GM21423 (cell line): ENCODE data around the gene MANSC4.

ENCODE experiments used
- ATAC-seq: cut with Tn5 transposase; IDR thresholded peaks from one replicate; pipeline ENCODE4 v1.9.1; 2021; ENCODE audit warnings: mild to moderate bottlenecking, moderate library complexity; ENCODE audit not compliant: unreplicated experiment

Gene MANSC4

DNA sequence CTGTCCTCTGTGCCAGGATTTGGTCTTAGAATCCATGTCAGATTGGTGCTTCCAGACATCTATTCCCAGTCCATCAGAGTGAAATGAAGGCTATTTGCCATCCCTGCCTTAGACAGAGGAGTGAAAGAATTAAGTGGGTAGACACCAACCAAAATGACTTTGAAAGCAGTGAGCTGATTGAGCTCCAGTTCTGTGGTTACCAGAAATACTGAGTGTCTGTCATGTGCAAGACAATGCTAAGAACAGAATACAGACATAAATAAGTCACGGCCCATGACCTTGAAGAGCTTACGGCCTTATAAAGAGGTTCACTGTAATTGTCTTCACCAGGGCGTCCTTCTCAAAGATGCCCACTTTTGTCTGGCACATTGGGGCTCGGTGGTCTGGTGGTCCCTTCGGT is 21.6 kb upstream of the MANSC4 start:
- ATAC-seq: no peak

DNA sequence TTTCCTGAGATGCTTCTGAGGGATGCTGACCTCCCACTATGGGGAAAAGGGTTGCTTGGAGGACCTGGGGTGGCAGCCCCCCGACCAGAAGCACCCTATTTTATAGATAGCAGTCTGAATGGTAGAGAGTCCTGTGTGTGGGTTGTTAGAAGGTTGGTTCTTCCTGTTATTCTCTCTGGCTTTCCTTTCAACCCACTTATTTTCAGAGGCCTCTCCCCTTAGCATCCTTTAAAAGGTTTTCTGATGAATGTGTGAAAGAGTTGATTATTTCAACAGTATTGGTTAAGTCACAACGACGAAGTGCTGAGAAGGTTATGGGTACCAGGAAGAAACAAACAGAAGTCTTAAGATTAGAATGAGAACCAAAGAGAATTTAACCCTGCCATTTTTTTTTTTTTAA is 20.8 kb upstream of the MANSC4 start:
- no peak for ATAC-seq

DNA sequence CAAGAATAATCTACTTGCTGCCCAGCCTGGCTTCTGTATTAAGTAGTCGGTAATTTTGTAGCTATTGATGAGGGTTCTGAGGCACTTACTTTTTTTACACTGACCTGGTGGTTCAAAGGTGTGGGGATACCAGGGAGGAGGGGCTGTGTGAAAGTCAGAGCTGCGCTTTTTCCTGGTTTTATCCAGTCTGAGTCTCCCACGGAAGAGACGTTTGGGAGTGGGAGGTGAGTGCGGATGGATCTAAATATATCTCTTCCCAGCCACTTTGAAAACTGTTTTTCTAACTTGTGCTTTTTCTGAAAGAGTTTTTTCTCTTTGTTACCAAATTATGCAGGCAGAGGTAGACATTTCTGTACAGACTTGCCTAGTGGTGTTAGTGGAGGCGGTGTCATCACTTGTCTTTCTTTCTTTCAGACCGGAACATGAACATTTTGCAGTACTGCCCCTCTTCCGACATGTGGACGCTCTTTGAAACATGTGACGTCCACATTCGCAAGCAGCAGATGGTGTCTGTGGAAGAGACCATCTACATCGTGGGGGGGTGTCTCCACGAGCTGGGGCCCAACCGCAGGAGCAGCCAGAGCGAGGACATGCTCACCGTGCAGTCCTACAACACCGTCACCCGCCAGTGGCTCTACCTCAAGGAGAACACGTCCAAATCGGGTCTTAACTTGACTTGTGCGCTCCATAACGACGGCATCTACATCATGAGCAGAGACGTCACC is 17.4 kb upstream of the MANSC4 start:
- ATAC-seq: no peak

DNA sequence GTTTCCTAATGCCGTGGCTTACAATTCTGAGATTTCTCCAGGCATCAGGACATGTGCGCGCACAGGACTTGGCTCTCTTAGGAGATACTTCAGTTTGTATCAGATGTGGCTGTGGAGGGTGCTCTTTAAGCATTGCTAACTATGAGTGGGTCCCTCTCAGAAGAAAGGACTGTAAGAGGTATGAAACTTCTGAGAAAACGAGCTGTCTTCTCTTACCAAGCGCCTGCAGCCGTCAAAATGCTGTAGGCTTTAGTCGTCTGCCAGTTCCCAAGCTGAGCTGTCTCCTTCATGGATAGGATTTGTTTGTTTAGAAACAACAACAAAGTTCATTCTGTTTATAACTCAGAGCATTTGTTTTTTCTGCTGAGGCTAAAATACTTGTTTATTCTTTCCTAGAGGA is 16.1 kb upstream of the MANSC4 start:
- ATAC-seq: no peak

DNA sequence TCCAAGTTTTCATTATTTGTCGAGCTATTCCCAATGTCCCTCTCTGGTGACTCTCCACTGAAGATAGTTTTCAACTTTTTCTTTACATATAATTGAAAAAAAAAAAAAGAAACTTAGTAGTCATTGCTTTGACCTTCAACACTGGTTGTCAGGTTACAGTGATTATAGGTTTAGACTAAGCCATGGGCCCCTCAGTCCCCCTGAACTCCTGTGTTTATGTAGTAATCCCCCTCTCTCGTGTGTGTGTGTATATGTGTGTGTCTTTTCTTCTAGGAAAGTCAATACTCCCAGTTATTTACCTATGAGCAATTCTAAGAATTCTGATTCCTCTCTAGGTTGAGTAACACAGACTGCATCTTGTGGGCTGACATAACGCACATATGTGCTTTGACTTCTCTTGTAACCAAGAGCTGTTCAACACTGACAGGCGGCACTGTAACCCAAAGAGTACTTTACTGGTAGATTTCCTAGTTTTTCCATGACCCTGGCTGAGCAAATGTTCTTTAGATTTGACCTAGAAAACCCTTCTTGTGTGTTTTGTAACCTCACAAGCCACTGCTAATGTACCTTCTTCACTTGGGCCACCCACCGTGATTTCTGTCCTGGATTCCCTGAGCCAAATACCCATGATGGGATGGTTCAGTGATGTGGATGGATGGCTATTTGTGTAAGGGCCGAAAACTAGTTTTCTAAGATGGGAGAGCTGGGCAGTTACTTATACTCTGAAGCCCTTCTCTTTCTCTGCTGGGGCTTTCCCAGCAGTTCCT is 15.0 kb upstream of the MANSC4 start:
- ATAC-seq: no peak

DNA sequence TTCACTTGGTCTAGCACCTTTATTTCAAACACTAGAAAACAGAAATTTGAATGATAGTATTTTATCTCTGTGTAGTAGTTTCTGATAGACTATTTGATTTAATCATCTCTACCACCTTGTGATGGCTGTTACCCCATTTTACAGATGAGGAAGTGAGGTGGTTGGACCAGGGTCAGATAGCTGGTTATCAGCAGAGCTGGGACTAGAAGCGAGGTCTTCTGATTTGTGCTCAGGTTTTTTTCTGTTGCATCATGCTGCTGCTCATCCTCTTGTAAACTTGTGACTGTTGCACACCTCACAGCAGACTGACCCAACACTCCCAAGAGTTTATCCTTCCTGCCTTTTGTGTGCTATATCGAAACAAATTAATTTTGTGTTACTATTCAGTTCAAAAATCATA is 10.1 kb upstream of the MANSC4 start:
- ATAC-seq: no peak

DNA sequence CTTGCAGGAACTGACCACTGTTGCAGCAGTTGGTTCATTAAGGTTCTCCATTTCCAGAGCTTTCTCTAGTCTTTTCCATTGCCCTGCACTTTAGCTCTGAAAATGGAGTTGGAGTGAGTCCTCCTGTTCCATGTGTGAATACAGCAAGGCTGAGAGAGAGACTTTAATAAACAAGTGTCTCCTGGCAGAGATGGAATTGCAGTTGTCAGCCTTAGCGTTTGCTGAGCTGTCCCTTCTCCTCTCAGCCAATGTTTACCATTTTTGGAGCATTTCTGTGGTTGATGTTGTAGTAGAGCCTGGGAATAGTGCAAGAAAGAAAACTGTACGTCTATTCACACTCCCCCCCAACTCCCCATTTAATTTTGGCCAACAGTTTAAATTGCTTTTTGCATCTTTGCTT is 7.5 kb upstream of the MANSC4 start:
- no peak for ATAC-seq

DNA sequence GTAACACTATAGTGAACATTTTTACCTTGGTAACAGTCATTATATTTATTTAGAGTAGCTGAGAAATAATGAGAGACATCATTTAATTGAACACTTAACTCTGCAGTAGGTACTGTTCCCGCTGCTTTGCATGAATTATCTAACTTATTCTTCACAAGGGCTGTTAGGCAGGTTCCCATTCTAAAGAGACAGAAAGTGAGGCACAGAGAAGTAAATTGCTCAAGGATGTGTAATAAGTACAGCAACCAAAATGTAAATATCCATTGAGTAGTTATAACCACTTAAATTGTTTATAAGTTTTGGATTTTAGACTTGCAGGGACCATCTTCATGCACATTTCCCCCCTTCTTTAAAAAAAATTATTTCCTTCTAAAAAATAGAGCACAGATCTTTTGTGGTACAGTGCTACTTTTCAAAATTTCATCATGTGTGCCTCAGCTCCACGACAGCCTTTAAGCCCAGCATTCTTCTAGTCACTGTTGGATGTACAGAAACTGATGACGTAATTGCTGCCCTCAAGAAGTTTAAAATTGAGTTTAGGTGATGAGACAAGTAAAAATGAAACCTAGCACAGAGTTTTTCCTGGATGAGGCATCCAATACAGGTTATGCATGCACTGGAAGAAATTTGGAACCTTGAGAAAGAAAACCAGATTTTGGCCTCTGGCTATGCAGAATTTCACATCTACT is 6.0 kb upstream of the MANSC4 start:
- no peak for ATAC-seq

DNA sequence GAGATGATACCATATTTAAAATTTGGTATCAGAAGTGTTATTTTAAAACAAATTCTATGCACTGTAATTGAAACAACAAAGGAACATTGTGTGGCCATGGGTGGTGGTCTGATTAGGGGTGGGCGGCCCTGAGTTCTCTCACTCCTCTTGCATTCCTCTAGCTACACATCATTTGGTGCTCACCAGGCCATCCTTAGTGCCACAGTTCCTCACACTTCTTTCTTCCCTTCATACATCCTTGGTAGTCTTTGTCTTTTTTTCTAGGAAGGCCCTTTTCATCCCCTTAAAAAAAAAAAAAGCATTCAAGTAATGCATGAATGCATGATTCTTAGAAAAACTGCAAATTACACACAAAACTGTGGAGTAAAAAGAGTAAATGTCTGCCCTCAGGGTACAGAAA is 2.4 kb upstream of the MANSC4 start:
- no peak for ATAC-seq

DNA sequence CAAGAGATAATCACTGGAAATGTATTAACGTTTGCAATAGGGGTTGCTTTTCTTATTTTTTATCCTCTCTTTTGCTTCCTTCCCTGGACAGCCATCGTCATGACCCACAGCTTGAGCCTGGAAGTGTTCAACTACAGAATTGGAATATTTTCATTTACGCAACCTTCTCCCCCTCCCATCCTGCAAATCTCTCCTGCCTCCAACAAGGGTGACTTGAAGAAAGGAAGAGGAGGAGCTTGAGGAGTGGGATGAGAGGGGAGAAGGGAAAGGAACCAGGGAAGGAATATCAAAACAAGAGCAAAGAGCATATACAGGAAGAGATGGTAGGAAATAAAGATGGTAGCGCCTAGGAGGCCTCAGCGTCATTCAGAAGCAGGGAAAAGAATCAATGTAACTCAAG is 1.6 kb upstream of the MANSC4 start:
- no peak for ATAC-seq

DNA sequence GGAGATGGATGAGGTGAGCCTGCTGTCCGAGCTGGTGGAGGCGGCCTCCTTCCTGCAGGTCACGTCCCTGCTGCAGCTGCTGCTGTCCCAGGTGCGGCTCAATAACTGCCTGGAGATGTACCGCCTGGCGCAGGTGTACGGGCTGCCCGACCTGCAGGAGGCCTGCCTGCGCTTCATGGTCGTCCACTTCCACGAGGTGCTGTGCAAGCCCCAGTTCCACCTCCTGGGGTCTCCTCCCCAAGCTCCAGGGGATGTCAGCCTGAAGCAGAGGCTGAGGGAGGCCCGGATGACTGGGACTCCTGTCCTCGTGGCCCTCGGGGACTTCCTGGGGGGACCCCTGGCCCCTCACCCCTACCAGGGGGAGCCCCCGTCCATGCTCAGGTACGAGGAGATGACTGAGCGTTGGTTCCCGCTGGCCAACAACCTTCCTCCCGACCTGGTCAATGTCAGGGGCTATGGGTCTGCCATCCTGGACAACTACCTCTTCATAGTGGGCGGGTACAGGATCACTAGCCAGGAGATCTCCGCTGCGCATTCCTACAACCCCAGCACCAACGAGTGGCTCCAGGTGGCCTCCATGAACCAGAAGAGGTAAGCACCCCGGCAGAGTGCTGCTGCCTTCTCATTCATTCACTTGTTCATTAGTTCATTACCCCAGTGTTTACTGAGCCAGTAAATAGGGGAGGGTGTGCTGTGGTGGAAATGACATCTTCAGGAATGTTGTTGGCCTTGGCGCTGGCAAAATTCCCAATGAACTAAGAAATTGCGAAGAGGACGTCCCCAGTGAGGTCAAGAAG is 774 bp upstream of the MANSC4 start:
- peak; percentile 33 for ATAC-seq

DNA sequence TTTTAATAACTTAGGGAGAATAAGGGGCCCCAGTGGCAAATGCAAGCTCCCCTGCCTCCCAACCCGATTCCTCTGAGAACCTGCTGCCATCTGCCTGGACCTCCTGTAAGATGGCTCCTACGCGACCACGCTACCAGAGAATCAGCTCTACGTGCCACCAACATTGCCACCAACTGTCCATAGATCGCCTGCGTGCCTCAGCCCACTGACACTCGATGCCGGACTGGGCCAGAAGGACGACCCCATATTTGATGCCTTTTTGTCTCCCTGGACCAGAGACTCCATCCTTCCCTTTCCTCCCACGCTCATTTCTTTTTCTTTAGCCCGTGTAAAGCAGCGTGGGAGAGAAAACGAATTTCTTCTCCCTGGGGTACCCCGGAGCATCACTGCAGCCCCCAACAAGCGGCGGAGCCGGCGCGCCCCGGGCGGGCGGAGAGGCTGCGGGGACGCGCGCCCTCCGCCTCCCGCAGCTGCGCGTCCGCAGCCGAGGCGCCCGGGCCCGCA is 568 bp downstream of the MANSC4 start:
- peak; percentile 17 for ATAC-seq

DNA sequence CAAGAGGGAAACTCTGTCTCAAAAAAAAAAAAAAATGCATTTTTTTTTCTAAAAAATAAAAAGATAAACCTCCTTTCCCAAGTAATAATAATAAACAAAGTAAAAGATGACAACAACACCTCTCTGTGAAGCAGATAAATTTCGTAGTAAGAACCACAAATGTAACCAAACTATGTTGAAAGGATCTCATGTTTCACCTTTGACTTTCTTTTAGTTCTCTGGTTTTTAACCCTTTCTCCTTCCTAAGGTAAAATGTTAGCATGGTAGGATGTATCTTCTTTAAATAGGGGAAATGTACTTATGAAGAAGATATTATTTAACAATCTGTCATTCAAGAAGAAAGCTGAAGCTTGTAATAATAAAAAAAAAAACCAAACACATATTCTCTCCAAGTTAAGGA is 1.8 kb downstream of the MANSC4 start:
- no peak for ATAC-seq

DNA sequence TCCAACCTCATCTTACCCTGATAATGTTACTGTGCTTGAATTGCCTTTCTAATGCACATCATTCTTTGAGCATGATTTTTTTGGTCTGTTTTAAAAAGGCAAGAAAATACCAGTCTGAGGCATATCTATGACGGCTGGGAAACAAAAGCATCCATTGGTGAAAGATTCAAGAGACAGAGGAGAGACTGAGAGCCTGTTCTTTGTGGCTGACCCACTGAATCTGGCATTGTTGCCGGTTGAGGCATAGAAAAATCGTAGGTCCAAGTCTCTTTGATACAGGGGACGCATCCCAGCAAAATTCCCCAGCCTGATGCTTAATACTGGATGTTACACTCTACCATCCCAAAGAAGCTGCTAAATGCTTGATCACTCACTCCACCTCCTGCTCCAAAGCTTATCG is 2.9 kb downstream of the MANSC4 start:
- ATAC-seq: no peak

DNA sequence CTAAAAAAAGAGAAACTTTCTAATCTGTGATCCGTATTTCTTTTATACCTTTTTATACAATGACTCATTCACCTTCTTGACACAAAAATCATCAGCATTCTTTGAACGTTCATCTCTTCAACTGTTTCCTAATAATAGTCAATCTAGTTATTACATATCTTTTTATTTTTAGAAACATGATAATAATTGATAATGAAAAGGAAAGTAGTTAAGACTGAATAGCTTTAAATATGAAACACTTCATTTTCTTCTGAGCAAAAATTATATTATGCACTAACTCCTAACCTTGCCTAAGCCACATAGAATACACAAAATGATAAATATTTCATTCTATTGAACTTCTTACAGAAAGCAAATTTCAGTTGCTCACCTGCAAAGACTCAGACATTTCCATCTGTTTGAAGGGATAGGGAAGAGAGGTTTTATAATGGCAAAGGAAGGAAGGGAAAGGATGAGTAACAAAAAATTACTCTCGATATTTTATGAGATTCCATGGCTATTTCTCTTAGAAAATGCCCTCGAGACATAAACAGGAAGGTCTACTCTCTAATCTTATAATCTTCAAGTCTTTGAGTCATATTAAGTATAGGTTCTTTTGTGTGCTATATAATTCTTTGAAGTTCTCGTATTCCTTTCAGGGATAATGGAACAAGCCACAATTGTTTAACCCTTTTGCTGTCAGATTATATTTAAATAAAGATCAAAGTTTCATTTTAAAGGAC is 7.5 kb downstream of the MANSC4 start:
- no peak for ATAC-seq

DNA sequence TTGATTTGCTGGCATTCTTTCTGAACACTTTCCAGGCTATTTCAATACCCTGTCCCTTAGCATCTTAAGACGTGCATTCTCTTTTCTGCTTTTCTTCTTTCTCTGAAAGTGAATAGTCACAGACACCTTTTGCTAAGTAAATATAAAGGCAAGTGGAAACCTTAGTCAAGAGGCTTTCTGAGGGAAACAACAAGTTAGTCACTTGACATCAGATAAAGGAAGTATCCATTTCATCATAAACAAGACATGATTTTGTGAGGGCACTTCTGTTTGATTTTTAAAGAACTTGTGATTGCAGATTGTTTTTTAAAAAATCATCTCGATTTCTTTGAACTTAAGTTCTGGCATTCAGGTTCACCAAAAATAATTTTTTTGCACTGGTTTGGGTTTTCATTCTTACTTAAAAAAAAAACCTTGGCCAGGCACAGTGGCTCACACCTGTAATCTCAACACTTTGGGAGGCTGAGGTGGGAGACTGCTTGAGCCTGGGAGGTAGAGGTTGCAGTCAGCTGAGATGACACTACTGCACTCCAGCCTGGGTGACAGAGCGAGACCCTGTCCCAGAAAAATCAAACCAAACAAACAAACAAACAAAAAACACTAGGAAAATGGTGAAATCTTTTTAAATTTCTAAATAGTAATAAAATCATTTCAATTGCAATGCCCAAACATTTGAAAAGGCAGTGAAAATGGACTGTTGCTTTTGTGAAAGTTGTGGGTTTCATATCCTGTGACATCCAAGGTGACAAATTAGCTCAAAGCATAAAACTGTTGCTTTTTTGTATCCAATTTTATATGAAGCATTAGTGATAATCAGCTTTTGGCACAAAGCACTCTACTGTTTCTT is 8.3 kb downstream of the MANSC4 start:
- no peak for ATAC-seq

DNA sequence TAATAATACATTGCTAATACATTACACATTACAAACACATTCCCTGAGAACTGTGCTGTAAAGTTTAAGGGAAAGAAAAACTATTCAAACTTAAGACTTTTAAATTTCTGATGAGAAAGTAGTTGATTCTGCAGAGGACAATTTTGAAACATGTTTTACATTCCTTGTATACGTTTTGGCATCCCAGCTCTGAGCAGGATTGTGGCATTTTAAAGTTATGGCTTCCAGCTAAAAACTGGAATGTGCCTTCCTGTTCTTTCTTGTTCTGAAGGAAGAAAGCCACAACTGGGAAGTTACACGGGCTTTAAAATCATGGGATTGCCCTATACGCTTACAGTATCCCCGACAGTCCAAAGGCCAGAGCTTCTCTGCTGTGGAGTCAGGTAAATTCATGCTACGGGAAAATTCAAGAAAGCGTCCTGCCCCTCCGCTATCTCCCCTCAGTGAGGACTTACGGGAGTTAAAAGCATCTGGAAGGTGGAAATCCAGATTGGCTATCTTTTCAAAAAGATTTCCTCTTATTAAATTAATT is 10.8 kb downstream of the MANSC4 start:
- ATAC-seq: no peak

DNA sequence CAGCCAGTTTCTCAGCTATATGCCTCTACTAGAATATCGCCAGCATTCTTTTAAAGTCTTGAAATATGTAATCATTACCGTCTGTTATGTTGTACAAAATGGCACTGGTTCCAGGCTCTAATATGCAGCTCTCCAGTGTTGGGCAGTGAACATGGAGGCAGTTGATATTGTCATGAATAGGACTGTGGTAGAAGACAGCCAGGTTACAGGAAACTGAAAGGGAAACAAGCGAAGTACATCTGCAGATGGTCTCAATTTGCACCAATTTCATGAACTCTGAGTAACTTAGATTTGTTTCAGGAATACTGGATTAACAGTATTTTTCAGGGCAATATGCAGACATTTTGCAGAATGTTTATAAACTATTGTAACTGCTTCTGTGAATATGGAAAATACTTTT is 13.4 kb downstream of the MANSC4 start:
- ATAC-seq: no peak

DNA sequence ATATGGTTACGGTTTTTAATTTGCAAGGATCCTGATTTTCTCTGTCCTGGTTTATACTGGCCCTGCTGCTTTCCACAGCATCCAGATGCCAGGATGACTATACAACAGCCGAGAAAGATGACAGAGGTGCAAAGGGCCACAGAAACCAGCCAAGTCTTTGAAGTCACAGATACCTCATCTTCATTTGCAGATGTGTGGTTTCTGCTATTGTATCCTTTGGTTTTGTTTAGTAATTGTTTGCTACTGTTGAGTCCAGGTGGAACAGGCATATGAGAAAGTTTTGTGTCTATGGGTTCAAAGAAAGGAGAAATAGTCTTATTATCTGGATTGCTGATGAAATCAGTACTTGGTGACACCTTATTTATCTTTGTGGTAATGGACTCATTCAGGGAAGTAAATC is 17.3 kb downstream of the MANSC4 start:
- ATAC-seq: no peak
